Aorta (tissue), 5 donors: ENCODE measurements around the gene PALLD. TPM values are rescaled to one million over a fixed set of nuclear protein-coding genes. Genes with fewer than 3 reads are reported as not detected.

ENCODE experiments used
- ATAC-seq: fragments of 200-7000 bp; cut with Tn5 transposase; one replicate; pipeline ENCODE4 v1.9.1; 2022; ENCODE audit warnings: moderate library complexity; ENCODE audit not compliant: low FRiP score
- DNase-seq, 2 donors: peaks; one replicate each; pipeline ENCODE4 v3.0.0-alpha.2; 2020
- H3K27ac ChIP-seq, 2 donors: one replicate each; pipeline ENCODE4 v1.5.1; 2013; ENCODE audit warnings: low read length in 2 of 2, mild to moderate bottlenecking in 2 of 2, moderate library complexity in 2 of 2, control low read depth in 1 of 2, inconsistent platforms in 1 of 2, low read depth in 1 of 2
- H3K27me3 ChIP-seq, 2 donors: one replicate each; pipeline ENCODE4 v1.6.1; 2013; ENCODE audit warnings: control low read depth in 1 of 2, low read length in 1 of 2, mild to moderate bottlenecking in 1 of 2, moderate library complexity in 1 of 2; ENCODE audit not compliant: insufficient read depth in 2 of 2, control insufficient read depth in 1 of 2
- H3K36me3 ChIP-seq, 2 donors: one replicate each; pipeline ENCODE4 v1.6.1; 2013; ENCODE audit warnings: control low read depth in 1 of 2, low read length in 1 of 2, mild to moderate bottlenecking in 1 of 2; ENCODE audit not compliant: insufficient read depth in 2 of 2, control insufficient read depth in 1 of 2
- H3K4me1 ChIP-seq, 2 donors: one replicate each; pipeline ENCODE4 v1.6.1; 2013; ENCODE audit warnings: low read length in 2 of 2, control low read depth in 1 of 2, mild to moderate bottlenecking in 1 of 2, moderate library complexity in 1 of 2; ENCODE audit not compliant: insufficient read depth in 2 of 2, control insufficient read depth in 1 of 2
- H3K4me3 ChIP-seq, 2 donors: one replicate each; pipeline ENCODE4 v1.5.1; 2013; ENCODE audit warnings: low read length in 2 of 2, control low read depth in 1 of 2, mild to moderate bottlenecking in 1 of 2
- H3K9me3 ChIP-seq: one replicate; pipeline ENCODE4 v1.6.1; 2013; ENCODE audit warnings: mild to moderate bottlenecking, low read length; ENCODE audit not compliant: control insufficient read depth
- WGBS, 2 donors: extraction: QIAGEN DNeasy Blood & Tissue Kit; methylation state at CpG; one replicate each; pipeline ENCODE4 v1.1.7; 2013; 5-methylcytosine and 5-hydroxymethylcytosine counted together
- intact Hi-C, 2 donors: fragments of 100-400 bp; cut with DNase I; formaldehyde crosslinking; loops; one replicate each; pipeline versions ENCODE4 v1.14.2 to v1.15.0; 2022
- polyA plus RNA-seq, 2 donors: library from polyadenylated mRNA; stranded (reverse); fragments of 200-250 nt; gene quantifications; one replicate each; pipeline ENCODE4 v1.2.3, GENCODE V29; 2013
- total RNA-seq, 2 donors: library from RNA; stranded (reverse); fragmentation: NEBNext Ultra II Directional; extraction: Animal tissue kit (Norgen Biotek cat#: 25700); gene quantifications; one replicate each; pipeline ENCODE4 v1.2.1, GENCODE V29; 2021
- donor health status: healthy with polysubstance abuse.
- donor health status: Bipolar disorder and iron deficiency.
- donor health status: DM: no; HTN: no; CAD: no.
- donor health status: DM: no; HTN: no; CAD: no.
- donor health status: DM: yes; HTN: yes; CAD: no.

Gene PALLD
- total and polyA plus RNA-seq, 4 donors: 253 to 626 (median 464) TPM

DNA sequence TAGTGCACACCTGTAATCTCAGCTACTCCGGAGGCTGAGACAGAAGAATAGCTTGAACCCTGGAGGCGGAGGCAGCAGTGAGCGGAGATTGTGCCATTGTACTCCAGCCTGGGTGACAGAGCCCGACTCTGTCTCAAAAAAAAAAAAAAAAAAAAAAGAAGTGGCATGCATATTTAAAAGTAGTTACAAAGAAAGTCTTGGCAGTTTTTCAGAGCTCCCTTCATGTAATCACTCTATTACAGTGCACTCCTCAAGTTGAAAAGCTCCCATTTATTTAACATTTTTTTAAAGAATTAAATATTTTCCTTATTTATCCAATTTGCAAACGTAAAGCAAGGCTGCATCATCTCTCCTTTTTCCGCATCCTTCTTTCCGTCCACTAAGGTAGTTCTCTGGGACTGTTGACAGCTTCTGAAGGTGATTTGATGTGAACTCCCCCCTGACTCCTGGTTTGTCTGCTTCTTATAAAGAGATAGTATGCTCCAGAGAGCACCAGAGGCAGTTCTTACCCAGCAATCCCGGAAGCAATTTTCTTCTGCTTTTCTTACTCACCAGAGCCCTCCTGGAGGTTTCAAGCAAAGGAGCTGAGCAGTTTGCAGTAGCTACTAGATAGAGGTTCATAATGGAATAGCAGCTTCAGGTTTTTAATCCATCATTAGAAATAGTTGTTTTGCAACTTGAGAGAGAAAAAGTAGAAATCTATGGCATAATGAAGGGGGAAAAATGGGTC, 151.0 kb downstream of the PALLD start:
- Histone ChIP-seq H3K4me3 (no peak overlapping the region), H3K27ac (no peak overlapping the region), H3K4me1 (peaks cover 0 to 5% of the 10 kb centered on the region in 2 donors), H3K9me3 (no peaks in the 10 kb centered on the region), H3K27me3 (no peaks in the 10 kb centered on the region), H3K36me3 (no peaks in the 10 kb centered on the region)
- no peak for DNase-seq
- 69 to 70% methylated on average over 8 of the region's 8 CpGs for WGBS, 2 donors
- intact Hi-C loops: no loop called here
- ATAC-seq: no peak

- ATAC-seq: no peak
- no peak overlapping the region for H3K4me3 ChIP-seq
- H3K27ac ChIP-seq: no peak overlapping the region
- H3K27me3 ChIP-seq: no peaks in the 10 kb centered on the region
- whole genome bisulfite sequencing, 2 donors: 61 to 83% methylated on average over 3 of the region's 3 CpGs
- intact Hi-C loops: no loop called here
- no peaks in the 10 kb centered on the region for H3K9me3 ChIP-seq
- H3K4me1 ChIP-seq: peaks cover 0 to 5% of the 10 kb centered on the region in 2 donors
- no peak for DNase-seq
- no peaks in the 10 kb centered on the region for H3K36me3 ChIP-seq
Measured at GRCh38 chr4:168648494-168648893, 151.6 kb downstream of the PALLD start.

DNA sequence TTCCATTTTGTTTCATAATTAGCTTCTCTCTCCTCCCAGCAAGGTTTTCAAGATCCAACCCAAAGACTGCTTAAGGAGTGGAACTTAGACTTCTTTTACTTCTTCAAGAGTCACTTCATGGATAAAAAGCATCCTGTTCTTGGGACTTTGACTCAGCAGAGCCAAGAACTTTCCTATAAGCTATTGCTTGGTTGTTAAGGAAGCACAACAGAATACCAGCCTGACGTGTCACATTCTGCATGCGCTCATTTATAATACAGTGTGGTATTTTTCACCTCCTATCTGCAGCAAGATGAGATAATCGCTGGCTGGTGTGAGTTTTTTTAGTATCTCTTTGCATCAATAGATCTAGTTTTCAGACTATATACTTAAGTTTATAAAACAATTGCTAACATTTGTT, 152.1 kb downstream of the PALLD start:
- ATAC-seq: no peak
- Histone ChIP-seq H3K36me3 (no peaks in the 10 kb centered on the region), H3K27me3 (no peaks in the 10 kb centered on the region), H3K4me3 (no peak overlapping the region), H3K9me3 (no peaks in the 10 kb centered on the region), H3K4me1 (peaks cover 0 to 5% of the 10 kb centered on the region in 2 donors), H3K27ac (no peak overlapping the region)
- DNase-seq: no peak
- intact Hi-C loops: no loop called here
- WGBS, 2 donors: 34 to 36% methylated on average over 3 of the region's 3 CpGs

DNA sequence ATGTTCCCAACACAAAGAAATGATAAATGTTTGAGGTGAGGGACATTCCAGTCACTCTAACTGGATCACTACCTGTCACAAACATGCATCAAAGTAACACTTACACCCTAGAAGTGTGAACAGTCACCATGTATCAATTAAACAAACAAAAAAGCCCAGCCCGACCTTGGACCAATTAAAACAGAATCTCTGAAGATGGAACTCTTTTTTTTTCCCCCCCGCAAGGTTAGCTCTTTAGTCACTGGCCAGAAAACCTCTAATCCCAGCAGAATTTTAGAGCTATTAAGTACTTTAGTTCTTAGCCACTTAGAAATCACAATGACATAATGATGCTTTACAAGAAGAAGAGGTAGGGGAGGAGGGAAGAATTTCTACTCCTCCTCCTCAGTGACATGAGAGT, 154.5 kb downstream of the PALLD start:
- H3K27ac ChIP-seq: no peak overlapping the region
- WGBS, 2 donors: 85 to 90% methylated on average over 2 of the region's 2 CpGs
- H3K9me3 ChIP-seq: no peaks in the 10 kb centered on the region
- H3K27me3 ChIP-seq: no peaks in the 10 kb centered on the region
- peaks cover 0 to 6% of the 10 kb centered on the region in 2 donors for H3K4me1 ChIP-seq
- H3K36me3 ChIP-seq: no peaks in the 10 kb centered on the region
- H3K4me3 ChIP-seq: no peak overlapping the region
- intact Hi-C loops: no loop called here
- DNase-seq (no peak), ATAC-seq (no peak)

DNA sequence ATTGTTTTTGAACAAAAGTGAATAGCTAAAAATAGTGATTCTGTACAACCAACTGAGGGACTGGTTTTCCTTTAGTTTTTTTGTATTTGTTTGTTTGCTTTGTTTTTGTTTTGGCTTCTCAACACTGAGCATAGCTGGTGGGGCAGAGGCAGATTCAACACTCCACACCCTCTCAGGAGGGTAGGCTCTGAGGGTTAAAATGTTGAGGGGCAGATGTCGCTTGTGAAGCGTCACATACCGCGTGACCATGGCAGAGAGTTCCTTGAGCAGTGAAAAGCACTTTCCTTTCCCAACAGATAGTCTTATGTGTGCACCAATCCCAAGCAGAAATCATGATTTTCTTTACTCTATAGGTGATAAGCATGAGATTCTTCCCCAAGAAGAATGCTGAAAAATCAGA, 155.0 kb downstream of the PALLD start:
- H3K9me3 ChIP-seq: no peaks in the 10 kb centered on the region
- intact Hi-C loops: no loop called here
- no peaks in the 10 kb centered on the region for H3K36me3 ChIP-seq
- no peak overlapping the region for H3K27ac ChIP-seq
- no peak overlapping the region for H3K4me3 ChIP-seq
- no peaks in the 10 kb centered on the region for H3K27me3 ChIP-seq
- H3K4me1 ChIP-seq: peaks cover 2 to 6% of the 10 kb centered on the region in 2 donors
- DNase-seq (no peak), ATAC-seq (no peak)
- WGBS, 2 donors: 99% methylated on average over 4 of the region's 4 CpGs

GRCh38 chr4:168652755-168653154, 155.9 kb downstream of the PALLD start:
- DNase-seq: no peak
- Histone ChIP-seq H3K36me3 (no peaks in the 10 kb centered on the region), H3K27me3 (no peaks in the 10 kb centered on the region), H3K27ac (no peak overlapping the region), H3K9me3 (no peaks in the 10 kb centered on the region), H3K4me1 (peaks cover 2 to 6% of the 10 kb centered on the region in 2 donors), H3K4me3 (no peak overlapping the region)
- ATAC-seq: no peak
- intact Hi-C loops: no loop called here
- WGBS, 2 donors: 88 to 96% methylated on average over 2 of the region's 2 CpGs

DNA sequence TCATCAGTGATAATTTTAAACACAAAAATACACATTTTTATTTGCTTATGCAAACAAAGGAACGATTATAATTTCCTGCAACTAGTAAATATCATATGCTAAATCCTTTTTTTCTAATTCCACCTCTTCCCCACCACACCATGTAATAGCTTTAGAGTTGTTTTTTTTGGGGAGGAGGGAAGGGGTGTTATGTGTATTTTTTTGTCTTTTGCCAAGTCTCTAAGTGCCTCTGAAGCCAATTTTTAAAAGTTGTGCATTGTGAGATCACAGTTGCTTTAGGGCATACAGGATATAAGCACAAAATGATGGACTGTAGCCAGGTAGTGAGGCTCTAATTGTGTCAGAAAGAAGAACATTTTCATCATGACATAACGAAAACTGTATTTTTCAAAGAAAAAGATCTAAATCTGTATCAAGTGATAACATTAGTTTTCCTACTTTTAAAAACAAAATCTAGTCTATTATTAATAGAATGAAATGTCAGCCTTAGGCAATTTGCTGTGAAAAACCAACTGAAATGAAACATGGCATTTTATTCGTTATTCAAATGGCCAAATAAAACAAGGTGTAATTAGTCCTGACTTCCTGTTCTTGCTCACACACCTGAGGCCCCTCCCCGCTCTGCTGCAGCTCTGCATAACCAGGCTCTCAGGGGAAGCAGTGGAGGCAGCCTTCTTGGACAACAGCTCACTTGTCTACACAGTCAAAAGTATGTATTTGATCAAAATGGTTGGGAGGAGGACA, 157.4 kb downstream of the PALLD start:
- no peak overlapping the region for H3K4me3 ChIP-seq
- DNase-seq (no peak), ATAC-seq (no peak)
- no peak overlapping the region for H3K27ac ChIP-seq
- intact Hi-C loops: no loop called here
- no peaks in the 10 kb centered on the region for H3K27me3 ChIP-seq
- no peaks in the 10 kb centered on the region for H3K9me3 ChIP-seq
- no peaks in the 10 kb centered on the region for H3K36me3 ChIP-seq
- H3K4me1 ChIP-seq: peaks cover 2 to 6% of the 10 kb centered on the region in 2 donors
- WGBS, 2 donors: 30 to 38% methylated on average over 4 of the region's 4 CpGs

DNA sequence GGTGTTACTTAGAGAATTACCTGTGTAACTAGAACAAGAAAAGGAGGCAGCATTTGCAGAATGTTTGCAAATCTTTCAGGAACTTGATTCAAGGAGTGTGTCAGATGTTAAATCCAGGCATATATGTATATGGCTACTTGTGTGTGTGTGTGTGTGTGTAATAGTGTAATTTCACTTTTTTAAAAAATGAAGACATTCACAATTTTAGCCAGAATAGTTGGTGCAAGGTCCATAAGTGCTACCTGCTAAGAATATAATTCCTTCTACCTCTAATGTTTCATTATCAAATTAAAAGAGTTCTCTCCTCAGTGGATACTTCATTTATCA, 158.0 kb downstream of the PALLD start:
- H3K4me1 ChIP-seq: peaks cover 2 to 6% of the 10 kb centered on the region in 2 donors
- DNase-seq: no peak
- no peak overlapping the region for H3K27ac ChIP-seq
- intact Hi-C loops: loop anchor here in 1 of 2 donors (5.0 kb wide), 1 partner anchor 38 kb away; no protein-coding TSS in a partner anchor
- H3K36me3 ChIP-seq: no peaks in the 10 kb centered on the region
- no peaks in the 10 kb centered on the region for H3K27me3 ChIP-seq
- no peaks in the 10 kb centered on the region for H3K9me3 ChIP-seq
- H3K4me3 ChIP-seq: no peak overlapping the region
- ATAC-seq: no peak

DNA sequence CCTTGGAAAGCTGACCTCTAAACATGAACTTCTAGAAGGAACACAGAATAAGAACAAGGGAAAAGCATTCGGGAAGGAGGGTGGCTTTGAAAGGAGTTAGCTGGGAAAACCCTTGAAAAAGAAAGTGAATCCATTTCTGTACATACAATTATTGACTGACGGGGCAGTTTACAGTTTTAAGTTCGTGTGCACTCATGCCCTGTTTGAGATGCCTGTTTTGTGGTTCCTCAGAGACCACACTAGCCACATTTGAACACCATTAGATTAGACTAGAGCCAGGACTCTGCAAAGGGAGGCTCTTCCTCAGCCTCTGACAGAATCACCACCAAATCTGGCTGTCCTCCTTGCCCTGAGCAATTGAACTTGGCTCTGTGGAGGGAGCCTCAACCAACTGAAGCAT, 158.3 kb downstream of the PALLD start:
- no peak for ATAC-seq
- no peak overlapping the region for H3K4me3 ChIP-seq

More for the DNA sequence above, 158.3 kb downstream of the PALLD start:
- H3K27ac ChIP-seq: no peak overlapping the region
- H3K27me3 ChIP-seq: no peaks in the 10 kb centered on the region
- intact Hi-C loops: loop anchor here in 1 of 2 donors (5.0 kb wide), 1 partner anchor 38 kb away; no protein-coding TSS in a partner anchor
- no peak for DNase-seq
- H3K9me3 ChIP-seq: no peaks in the 10 kb centered on the region
- WGBS, 2 donors: 68 to 70% methylated on average over 3 of the region's 3 CpGs
- H3K4me1 ChIP-seq: peaks cover 2 to 6% of the 10 kb centered on the region in 2 donors
- H3K36me3 ChIP-seq: no peaks in the 10 kb centered on the region
